NAMALWA (cell line): ENCODE data around the gene KRT6C.
"Not testable (repeated sequence)": the region's sequence is repeated elsewhere in the genome, so short reads cannot be mapped to it uniquely, and the experiment has no call there.

Experiments used
- DNase-seq: peaks from one replicate; pipeline ENCODE4 v3.0.0-alpha.2; 2015; ENCODE audit warnings: low spot score

The KRT6C gene

GRCh38 chr12:52473768-52474167, at the start of gene KRT6C:
TSS of gene KRT6C (minus strand) at chr12:52473805. CDS start at chr12:52473737, 68 bp downstream.
- DNase-seq: no peak

DNA sequence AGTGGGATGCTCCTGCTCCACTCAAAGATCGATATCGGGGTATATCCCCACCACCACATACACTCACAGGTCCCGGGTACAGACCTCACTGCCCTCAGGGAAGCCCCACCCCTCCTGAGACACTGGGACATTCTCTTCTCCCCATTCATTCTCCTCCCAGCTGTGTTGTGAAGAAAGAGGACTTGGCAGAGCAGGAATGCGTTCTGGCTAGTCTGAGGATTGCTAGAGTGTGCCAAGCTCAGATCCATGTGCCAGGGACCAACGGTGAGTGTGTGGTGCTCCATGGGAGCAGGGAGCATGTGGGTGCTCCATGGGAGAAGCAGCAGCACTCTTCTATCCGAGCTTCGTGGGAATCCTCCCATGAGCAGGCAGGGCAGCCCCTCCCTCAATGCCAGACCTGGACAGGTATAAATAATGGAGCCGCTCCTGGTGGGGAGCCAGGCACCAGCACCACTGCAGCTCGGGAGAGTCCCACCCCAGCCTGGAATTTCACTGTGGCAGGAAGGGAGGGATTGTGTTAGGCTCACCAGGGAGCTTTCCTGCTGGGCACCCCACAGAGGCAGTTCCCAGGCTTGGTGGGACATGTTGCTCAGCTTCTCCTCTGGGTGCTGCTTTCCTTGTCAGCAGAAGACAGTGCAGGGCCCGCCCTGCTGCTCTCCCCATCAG, 48.9 kb upstream of the KRT6C start:
- no peak for DNase-seq

GRCh38 chr12:52521568-52522266, 48.1 kb upstream of the KRT6C start:
- DNase-seq: no peak

DNA sequence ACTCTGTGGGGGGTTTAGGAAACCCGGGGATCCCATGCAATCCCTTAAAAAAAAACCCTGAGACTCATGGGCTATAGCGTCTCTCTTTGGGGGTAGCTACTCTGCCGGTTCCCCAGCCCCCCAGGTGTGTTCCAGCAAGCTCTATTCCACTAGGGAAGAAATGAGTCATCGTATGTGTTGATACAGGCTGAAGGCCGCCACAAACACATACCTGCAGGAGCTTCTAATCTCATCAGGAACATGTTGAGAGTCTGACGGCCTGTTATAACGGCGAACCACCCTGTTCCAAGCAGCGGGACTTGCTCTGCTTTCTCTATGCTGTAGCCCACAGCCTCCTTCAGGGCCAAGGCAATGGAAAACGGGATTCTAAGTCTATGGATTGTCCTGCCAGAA, 47.6 kb upstream of the KRT6C start:
- DNase-seq: no peak

DNA sequence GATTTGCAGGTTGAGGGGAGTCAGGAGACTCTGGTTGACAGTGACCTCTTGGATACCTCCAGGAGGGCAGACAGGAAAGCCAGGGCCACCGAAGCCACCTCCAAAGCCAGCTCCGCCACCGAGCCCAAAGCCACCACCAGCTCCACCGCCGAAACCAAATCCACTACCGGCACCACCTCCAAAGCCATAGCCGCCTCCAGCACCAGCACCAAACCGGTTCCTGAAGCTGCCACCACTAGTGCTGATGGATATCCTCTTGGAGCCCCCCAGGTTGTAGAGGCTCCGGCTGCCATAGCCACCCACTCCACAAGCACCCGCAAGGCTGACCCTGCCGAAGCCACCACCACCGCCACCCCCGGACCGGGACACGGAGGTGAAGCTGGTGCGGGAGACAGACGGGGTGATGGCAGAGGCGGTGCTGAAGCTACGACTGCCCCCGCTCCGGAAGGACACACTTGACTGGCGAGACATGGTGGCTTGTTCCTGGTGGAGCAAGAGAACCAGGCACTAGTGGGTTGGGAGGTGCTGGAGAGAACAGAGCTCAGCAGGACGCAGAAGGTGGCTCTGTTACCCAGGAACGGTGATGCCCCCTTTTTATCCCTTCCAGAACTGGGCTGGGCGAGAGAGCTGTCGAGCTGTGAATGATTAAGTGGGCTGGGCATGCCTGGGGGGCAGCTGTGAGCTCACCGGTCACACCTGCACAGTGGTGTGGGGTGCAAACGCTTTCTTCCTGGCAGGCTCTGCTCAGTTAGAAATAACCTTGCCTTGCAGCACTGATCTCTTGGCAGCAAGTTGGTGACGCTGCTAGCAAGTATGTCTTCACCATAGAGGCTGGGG, 46.4 kb upstream of the KRT6C start, which contains the start of gene KRT5:
Gene KRT5 (minus strand): TSS at position 569 of the 837 bp plus-strand sequence. CDS start 98 bp downstream, at position 471.
- DNase-seq: no peak

- DNase-seq: no peak
Observed at GRCh38 chr12:52519387-52519703, 45.7 kb upstream of the KRT6C start.

GRCh38 chr12:52518574-52519386, 45.2 kb upstream of the KRT6C start:
- no peak for DNase-seq

GRCh38 chr12:52517888-52518287, 44.3 kb upstream of the KRT6C start:
- DNase-seq: no peak

DNA sequence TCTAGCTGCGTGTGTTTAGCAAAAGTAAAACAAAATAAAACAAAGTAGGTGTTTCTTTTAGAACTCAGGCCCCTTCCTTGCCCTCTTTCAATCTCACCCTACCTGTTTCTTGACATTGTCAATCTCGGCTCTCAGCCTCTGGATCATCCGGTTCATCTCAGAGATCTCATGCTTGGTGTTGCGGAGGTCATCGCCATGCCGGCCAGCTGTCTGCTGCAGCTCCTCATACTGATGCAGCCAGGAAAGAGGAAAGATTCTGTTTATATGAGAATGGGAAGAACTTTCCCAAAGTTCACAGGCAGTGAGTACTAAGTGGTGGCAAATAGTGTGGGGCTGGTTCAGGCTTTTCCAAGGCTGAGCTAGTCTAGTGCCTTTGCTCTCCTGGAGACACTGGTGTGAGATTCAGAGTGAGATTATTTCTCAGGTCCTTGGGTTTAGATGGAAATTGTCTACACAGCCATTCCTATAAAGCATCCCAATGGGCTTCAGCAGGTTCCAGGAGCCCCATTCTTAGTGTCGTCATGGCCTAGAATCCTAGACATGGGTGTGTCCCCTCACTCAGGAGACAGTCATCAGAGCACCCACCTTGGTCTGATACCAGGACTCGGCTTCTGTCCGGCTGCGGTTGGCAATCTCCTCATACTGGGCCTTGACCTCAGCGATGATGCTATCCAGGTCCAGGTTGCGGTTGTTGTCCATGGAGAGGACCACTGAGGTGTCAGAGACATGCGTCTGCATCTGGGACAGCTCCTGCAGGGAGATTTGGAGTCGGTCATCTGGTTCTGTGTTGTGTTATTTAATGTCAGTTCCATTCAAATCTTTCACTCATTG, 43.6 kb upstream of the KRT6C start:
- DNase-seq: no peak

- DNase-seq: no peak
Observed at GRCh38 chr12:52515927-52516831, 42.6 kb upstream of the KRT6C start.

DNA sequence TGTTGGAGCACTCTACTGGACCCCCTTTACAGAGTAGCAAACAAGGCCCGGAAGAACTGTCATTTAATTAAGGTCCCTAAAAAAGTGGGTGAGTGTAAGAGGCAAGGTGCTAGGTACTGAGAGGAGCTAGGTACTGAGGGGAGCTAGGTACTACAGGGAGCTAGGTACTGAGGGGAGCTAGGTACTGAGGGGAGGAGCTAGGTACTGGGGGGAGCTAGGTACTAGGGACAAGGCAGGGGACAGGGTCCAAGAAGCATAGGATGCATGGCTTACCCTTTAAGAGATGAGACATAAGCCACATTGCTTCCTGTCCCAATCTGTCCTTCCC, 41.7 kb upstream of the KRT6C start:
- DNase-seq: no peak

DNA sequence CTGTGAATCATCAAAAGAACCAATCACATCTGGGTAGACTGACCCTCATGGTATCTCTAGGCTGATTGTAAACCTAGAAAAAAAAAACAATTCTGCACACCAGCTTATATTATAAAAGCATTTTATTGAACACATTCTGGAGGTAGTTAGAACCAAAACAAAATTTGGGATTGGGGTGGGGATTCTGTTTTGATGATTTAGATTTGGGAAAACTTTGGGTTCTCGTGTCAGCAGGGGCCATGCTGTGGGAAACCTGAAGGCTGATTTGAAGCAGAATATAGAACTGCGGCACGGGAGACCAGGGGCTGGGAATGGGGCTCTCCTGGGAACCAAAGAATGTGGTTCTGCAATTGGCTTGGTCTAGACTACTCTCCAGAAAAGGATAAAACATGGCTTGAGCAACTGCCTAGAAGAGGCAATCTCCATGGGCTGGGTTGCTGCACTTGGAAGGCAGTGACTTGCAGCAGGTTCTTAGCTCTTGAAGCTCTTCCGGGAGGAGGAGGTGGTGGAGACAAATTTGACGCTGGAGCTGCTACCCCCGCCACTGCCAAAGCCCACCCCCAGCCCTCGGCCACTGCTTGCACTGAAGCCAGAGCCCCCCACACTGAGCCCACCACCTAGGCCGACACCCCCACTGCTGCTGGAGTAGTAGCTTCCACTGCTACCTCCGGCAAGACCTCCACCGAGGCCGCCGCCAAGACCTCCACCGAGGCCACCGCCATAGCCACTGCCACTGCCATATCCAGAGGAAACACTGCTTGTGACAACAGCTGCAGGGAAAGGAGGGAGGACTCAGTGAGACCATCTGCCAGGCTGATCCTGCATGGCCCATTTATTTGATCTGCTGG, 41.1 kb upstream of the KRT6C start:
- DNase-seq: no peak

DNA sequence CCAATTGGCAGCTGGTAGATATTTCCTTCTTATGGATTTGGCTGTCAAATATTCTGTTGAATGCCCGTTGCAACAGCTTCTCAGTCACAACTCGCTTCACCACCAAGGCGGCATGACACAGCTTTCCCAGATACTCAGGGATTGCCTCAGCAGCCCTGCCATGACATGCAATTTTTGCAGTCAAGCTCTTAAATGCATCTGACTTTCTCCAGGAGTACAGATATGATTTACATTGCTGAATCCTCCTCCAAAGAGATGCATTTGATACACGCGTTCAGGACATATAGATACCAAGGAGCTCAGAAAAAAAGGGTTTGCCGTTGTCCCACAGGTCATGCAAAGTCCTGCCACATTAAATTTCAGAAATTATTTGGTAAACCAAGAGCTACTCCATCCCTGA, 40.1 kb upstream of the KRT6C start:
- no peak for DNase-seq

GRCh38 chr12:52508211-52508610, 34.6 kb upstream of the KRT6C start:
- no peak for DNase-seq

- peak; percentile 50 for DNase-seq
Observed at GRCh38 chr12:52506858-52507715, 33.5 kb upstream of the KRT6C start.

DNA sequence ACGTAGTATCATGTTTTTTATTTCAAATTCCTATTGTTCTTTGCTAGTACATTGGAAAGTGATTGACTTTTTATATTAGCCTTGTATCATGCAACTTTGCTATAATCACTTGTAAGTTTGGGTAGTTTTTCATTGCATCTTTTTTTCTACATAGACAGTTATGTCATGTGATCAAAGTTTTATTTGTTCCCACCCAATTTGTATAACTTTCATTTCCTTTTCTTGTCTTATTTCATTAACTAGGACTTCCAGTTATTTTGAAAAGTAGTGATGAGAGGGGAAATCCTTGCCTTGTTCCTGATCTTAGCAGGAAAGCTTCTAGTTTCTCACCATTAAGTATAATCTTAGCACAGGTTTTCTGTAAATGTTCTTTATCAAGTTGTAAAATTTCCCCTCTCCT, 29.3 kb upstream of the KRT6C start:
- no peak for DNase-seq

GRCh38 chr12:52501490-52501889, 27.9 kb upstream of the KRT6C start:
- DNase-seq: no peak

DNA sequence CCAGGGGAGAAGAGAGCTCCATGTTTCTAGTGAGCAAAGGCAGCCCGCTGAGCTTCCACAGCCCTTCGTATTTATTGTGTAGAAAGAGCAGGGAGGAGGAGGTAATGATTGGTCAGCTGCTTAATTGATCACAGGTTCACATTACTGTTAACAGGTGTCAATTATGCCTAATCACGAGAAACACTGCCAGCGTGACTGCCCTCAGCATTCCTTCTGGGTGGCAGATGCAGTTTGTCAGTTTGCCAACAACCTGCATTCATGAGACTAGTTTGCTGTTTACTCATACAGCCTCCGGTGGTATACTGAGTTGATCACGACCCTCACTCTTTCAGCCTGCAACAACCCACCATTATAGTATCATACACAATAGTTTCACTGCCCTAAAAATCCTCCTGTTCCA, 27.0 kb upstream of the KRT6C start:
- DNase-seq: not testable (repeated sequence)
